Keratinocyte (primary cell): Measurements from ENCODE around the gene HDLBP.

ENCODE experiments used
- EZH2 ChIP-seq: IDR thresholded peaks from one replicate; pipeline ENCODE4 v1.6.1; 2012; ENCODE audit warnings: inconsistent platforms, mild to moderate bottlenecking, low read length, moderate library complexity
- TF ChIP-seq, protein P1 (sequence below), 3 experiments: IDR thresholded peaks in 1 of 3; conservative IDR thresholded peaks in 1 of 3; optimal IDR thresholded peaks in 1 of 3; 2 replicates in 2 of 3; 3 replicates in 1 of 3; pipeline versions ENCODE3 to v1.5.1; 2011; ENCODE audit warnings: low read length in 3 of 3, mild to moderate bottlenecking in 3 of 3, moderate library complexity in 2 of 3, control low read depth in 1 of 3, inconsistent platforms in 1 of 3; ENCODE audit not compliant: insufficient read depth in 2 of 3; ENCODE audit errors: extremely low read depth in 1 of 3

DNA sequence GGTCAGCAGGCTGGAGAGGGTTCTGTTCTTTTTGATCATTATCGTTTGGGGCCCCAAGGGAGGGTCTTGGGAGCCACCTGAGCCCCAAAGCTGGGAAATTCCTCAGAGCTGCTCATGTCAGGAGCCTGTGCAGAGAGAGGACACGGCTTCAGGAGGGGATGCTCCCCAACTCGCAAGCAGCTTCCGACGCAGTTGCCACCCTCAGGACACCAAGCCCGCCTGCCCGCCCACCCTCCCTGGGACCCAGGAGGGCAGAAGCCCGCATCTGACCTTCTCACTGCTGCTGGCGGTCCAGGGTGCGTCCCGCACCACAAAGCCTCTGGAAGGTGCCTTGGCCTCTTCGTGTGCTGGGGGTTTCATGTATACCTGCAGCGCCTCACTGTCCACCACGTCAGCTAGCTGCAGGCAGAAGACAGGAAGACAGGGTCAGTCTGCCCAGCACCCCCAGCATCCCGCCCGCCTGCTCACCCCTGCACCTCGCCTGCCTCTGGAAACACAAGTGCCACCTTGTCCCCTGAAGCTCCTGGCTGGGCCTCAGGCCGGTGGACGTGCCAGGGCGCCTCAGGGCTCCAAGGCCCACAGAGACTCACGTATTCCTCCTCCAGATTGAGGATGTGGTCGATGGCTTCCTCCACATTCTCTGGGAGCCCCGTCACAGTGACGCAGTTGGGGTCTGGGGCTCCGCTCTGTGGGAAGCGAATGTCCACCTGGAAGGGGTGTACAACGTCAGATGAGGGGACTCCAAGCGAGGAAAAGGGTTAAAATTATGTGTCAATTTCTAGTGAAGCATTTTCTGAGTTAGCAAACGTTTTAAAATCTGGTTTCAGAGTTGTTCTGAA is 85.7 kb downstream of the HDLBP start:
- no peak for TF ChIP-seq EZH2
- TF ChIP-seq, protein P1, sequence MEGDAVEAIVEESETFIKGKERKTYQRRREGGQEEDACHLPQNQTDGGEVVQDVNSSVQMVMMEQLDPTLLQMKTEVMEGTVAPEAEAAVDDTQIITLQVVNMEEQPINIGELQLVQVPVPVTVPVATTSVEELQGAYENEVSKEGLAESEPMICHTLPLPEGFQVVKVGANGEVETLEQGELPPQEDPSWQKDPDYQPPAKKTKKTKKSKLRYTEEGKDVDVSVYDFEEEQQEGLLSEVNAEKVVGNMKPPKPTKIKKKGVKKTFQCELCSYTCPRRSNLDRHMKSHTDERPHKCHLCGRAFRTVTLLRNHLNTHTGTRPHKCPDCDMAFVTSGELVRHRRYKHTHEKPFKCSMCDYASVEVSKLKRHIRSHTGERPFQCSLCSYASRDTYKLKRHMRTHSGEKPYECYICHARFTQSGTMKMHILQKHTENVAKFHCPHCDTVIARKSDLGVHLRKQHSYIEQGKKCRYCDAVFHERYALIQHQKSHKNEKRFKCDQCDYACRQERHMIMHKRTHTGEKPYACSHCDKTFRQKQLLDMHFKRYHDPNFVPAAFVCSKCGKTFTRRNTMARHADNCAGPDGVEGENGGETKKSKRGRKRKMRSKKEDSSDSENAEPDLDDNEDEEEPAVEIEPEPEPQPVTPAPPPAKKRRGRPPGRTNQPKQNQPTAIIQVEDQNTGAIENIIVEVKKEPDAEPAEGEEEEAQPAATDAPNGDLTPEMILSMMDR (optimal IDR thresholded peaks at IDR 0.05 in 1 of 3, IDR thresholded peaks at IDR 0.05 in 1 of 3, conservative IDR thresholded peaks at IDR 0.05 in 1 of 3; ENCODE audit: extremely low read depth in 1 of 3, insufficient read depth in 2 of 3, low read length in 3 of 3) = no peak
